Activated naive CD4-positive, alpha-beta T cell treated with anti-CD3 and anti-CD28 coated beads, Interleukin-2, amount 50 U/mL, for 24 hours (primary cell): ENCODE data around the gene LRP1.

Experiments used
- H3K27ac Mint-ChIP-seq: one replicate; pipeline ENCODE4 v1.8.0; 2021; ENCODE audit warnings: mild to moderate bottlenecking, mixed read lengths
- H3K27me3 Mint-ChIP-seq: one replicate; pipeline ENCODE4 v1.8.0; 2021; ENCODE audit warnings: mixed read lengths
- H3K36me3 Mint-ChIP-seq: one replicate; pipeline ENCODE4 v1.8.0; 2021; ENCODE audit warnings: mixed read lengths
- H3K4me1 Mint-ChIP-seq: one replicate; pipeline ENCODE4 v1.8.0; 2021; ENCODE audit warnings: mixed read lengths
- H3K4me3 Mint-ChIP-seq: one replicate; pipeline ENCODE4 v1.8.0; 2021; ENCODE audit warnings: mild to moderate bottlenecking, mixed read lengths
- H3K9me3 Mint-ChIP-seq: one replicate; pipeline ENCODE4 v1.8.0; 2021; ENCODE audit warnings: mixed read lengths

The LRP1 gene

DNA sequence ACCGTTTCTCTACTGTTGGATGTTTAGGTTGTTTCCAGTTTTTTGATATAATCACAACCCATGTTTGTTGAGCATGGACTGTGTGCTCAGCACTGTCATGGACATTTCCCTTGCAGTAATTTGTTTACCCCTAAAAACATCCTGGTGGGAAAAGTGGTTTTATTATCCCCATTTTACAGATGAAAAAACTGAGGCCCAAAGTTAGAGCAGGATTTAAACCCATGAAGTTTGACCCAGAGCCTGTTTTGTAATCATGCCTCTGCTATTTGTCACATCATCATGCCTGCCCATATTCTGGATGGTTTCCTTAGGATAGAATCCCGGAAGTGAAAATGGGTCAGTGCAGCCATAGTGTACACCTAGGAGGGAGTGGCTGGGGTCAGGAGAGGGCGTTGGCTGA lies 36.2 kb downstream of the LRP1 start:
- Mint-ChIP-seq H3K27me3 (no peaks in the 10 kb centered on the region), H3K4me1 (peaks cover 12% of the 10 kb centered on the region), H3K9me3 (no peaks in the 10 kb centered on the region), H3K36me3 (peaks cover 2% of the 10 kb centered on the region), H3K4me3 (no peak overlapping the region), H3K27ac (no peak overlapping the region)

- H3K36me3 Mint-ChIP-seq = peaks cover 2% of the 10 kb centered on the region
- H3K27ac Mint-ChIP-seq = no peak overlapping the region
These were observed 36.8 kb downstream of the LRP1 start for GRCh38 chr12:57164966-57165625.

GRCh38 chr12:57165741-57166140 lies 37.5 kb downstream of the LRP1 start:
- Mint-ChIP-seq H3K27ac (no peak overlapping the region), H3K9me3 (no peaks in the 10 kb centered on the region), H3K36me3 (peaks cover 2% of the 10 kb centered on the region), H3K4me3 (no peak overlapping the region), H3K27me3 (no peaks in the 10 kb centered on the region), H3K4me1 (peaks cover 12% of the 10 kb centered on the region)

More at GRCh38 chr12:57164966-57165625, 36.8 kb downstream of the LRP1 start:
- Mint-ChIP-seq H3K4me3 (no peak overlapping the region), H3K27me3 (no peaks in the 10 kb centered on the region), H3K4me1 (peaks cover 12% of the 10 kb centered on the region), H3K9me3 (no peaks in the 10 kb centered on the region)

DNA sequence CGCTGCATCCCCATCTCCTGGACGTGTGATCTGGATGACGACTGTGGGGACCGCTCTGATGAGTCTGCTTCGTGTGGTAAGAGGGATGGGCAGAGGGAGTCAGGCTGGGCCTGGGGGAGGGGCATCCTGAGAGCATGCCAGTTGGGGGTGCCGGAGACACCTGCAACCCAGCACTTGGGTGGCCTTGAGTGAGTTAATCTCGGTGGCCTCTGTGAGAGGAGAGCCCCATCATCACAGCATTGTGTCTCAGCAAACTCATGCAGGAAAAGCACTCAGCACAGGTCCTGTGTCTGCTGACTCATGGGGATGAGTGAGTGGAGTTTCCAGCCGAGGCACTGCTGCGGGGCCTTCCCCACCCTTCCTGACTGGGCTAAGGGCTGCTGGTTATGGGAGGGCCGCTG lies 38.7 kb downstream of the LRP1 start:
- no peak overlapping the region for H3K4me3 Mint-ChIP-seq
- no peaks in the 10 kb centered on the region for H3K27me3 Mint-ChIP-seq
- H3K4me1 Mint-ChIP-seq = peaks cover 12% of the 10 kb centered on the region
- peaks cover 2% of the 10 kb centered on the region for H3K36me3 Mint-ChIP-seq
- no peaks in the 10 kb centered on the region for H3K9me3 Mint-ChIP-seq
- peak overlapping the region; percentile 54 for H3K27ac Mint-ChIP-seq

GRCh38 chr12:57168058-57168457 lies 39.8 kb downstream of the LRP1 start:
- Mint-ChIP-seq H3K36me3 (peaks cover 2% of the 10 kb centered on the region), H3K27ac (peak overlapping the region; percentile 23), H3K9me3 (no peaks in the 10 kb centered on the region), H3K27me3 (no peaks in the 10 kb centered on the region), H3K4me1 (peaks cover 12% of the 10 kb centered on the region), H3K4me3 (no peak overlapping the region)

DNA sequence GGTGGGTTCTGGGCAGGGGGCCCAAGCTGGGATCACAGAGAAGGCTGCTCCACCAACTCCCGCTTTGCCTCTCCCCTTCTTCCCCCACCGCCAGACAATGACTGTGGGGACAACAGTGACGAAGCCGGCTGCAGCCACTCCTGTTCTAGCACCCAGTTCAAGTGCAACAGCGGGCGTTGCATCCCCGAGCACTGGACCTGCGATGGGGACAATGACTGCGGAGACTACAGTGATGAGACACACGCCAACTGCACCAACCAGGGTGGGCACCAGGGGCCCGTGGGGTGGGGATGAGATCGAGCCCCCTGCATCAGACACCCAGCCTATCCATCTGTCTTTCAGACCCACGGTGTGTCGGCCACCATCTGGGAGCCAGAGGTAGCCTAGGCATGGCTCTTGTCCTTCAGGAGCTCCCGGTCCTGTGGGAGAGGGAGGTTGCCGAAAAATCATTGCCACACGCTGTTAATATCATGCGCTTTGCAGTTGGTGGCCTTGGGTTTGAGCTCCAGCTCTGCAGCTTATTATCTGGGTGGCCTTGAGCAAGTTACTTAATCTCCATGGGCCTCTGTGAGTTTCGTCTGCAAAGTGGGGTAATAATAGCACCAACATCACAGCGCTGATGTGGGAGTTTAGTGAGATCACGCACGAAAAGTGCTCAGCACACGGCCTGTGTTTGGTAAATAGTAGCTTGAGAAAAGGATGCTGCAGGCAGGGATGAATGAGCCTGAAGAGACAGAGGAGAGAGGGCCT lies 40.9 kb downstream of the LRP1 start:
- no peaks in the 10 kb centered on the region for H3K27me3 Mint-ChIP-seq
- H3K4me3 Mint-ChIP-seq = no peak overlapping the region
- H3K36me3 Mint-ChIP-seq = peaks cover 2% of the 10 kb centered on the region
- H3K27ac Mint-ChIP-seq = no peak overlapping the region
- H3K4me1 Mint-ChIP-seq = peaks cover 12% of the 10 kb centered on the region
- no peaks in the 10 kb centered on the region for H3K9me3 Mint-ChIP-seq

GRCh38 chr12:57169969-57170368 lies 41.7 kb downstream of the LRP1 start:
- Mint-ChIP-seq H3K9me3 (no peaks in the 10 kb centered on the region), H3K27ac (no peak overlapping the region), H3K4me1 (peaks cover 12% of the 10 kb centered on the region), H3K4me3 (no peak overlapping the region), H3K36me3 (peaks cover 2% of the 10 kb centered on the region), H3K27me3 (no peaks in the 10 kb centered on the region)

DNA sequence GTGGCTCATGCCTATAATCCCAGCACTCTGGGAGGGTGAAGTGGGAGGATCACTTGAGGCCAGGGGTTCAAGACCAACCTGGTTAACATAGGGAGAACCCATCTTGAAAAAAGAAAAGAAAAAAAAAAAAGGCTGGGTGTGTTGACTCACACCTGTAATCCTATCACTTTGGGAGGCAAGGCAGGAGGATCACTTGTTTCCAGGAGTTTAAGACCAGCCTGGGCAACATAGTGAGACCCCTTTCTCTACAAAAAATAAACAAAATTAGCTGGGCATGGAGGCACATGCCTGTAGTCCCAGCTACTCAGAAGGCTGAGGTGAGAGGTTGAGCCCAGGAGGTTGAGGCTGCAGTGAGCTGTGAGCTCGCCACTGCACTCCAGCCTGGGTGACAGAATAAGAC lies 42.1 kb downstream of the LRP1 start:
- H3K9me3 Mint-ChIP-seq = no peaks in the 10 kb centered on the region
- H3K4me1 Mint-ChIP-seq = peaks cover 12% of the 10 kb centered on the region
- H3K4me3 Mint-ChIP-seq = no peak overlapping the region
- H3K27ac Mint-ChIP-seq = no peak overlapping the region
- peaks cover 2% of the 10 kb centered on the region for H3K36me3 Mint-ChIP-seq
- H3K27me3 Mint-ChIP-seq = no peaks in the 10 kb centered on the region

DNA sequence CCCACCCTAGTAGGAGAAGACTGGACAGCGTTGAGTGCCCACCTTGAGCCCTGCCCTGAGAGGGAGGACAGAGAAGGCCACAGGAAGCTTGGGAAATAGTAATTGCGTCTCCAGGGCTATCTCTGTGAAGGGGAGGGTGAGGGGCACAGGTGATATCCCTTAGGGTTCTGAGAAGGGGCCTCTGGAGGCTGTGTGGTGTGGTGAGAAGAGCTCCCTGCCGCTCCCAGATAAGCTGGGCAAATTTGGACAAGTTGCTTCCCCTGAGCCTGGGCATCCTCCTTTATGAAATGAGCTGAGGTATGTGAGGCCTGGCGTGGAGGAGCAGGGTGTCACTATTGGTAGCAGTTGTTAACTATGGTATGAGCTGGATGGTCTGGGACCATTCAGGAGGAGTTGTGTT lies 42.6 kb downstream of the LRP1 start:
- no peaks in the 10 kb centered on the region for H3K9me3 Mint-ChIP-seq
- no peaks in the 10 kb centered on the region for H3K27me3 Mint-ChIP-seq
- H3K36me3 Mint-ChIP-seq = peaks cover 2% of the 10 kb centered on the region
- H3K4me1 Mint-ChIP-seq = peaks cover 12% of the 10 kb centered on the region
- H3K4me3 Mint-ChIP-seq = no peak overlapping the region
- H3K27ac Mint-ChIP-seq = no peak overlapping the region

- Mint-ChIP-seq H3K9me3 (no peaks in the 10 kb centered on the region), H3K4me3 (no peak overlapping the region), H3K27me3 (no peaks in the 10 kb centered on the region), H3K36me3 (peaks cover 2% of the 10 kb centered on the region), H3K4me1 (peaks cover 8% of the 10 kb centered on the region), H3K27ac (no peak overlapping the region)
These were observed 43.4 kb downstream of the LRP1 start for GRCh38 chr12:57171668-57172067.

DNA sequence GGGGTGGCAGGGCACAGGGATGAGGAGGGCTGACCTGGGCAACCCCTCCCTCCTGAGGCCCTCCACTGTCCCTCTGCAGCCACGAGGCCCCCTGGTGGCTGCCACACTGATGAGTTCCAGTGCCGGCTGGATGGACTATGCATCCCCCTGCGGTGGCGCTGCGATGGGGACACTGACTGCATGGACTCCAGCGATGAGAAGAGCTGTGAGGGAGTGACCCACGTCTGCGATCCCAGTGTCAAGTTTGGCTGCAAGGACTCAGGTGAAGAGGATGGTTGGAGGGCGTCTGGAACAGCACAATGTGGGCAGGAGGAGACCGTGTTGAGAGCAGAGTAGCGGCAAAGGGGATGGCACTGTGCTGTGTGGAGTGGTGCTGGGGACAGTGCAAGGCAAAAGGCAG lies 44.8 kb downstream of the LRP1 start:
- no peaks in the 10 kb centered on the region for H3K27me3 Mint-ChIP-seq
- no peaks in the 10 kb centered on the region for H3K9me3 Mint-ChIP-seq
- no peak overlapping the region for H3K27ac Mint-ChIP-seq
- no peak overlapping the region for H3K4me3 Mint-ChIP-seq
- no peaks in the 10 kb centered on the region for H3K36me3 Mint-ChIP-seq
- H3K4me1 Mint-ChIP-seq = no peaks in the 10 kb centered on the region

- Mint-ChIP-seq H3K27me3 (no peaks in the 10 kb centered on the region), H3K4me3 (no peak overlapping the region), H3K27ac (no peak overlapping the region), H3K9me3 (no peaks in the 10 kb centered on the region), H3K36me3 (no peaks in the 10 kb centered on the region), H3K4me1 (no peaks in the 10 kb centered on the region)
These were observed 45.4 kb downstream of the LRP1 start for GRCh38 chr12:57173683-57174082.

- no peaks in the 10 kb centered on the region for H3K4me1 Mint-ChIP-seq
- H3K36me3 Mint-ChIP-seq = no peaks in the 10 kb centered on the region
- H3K27me3 Mint-ChIP-seq = no peaks in the 10 kb centered on the region
- H3K27ac Mint-ChIP-seq = no peak overlapping the region
- H3K9me3 Mint-ChIP-seq = no peaks in the 10 kb centered on the region
- no peak overlapping the region for H3K4me3 Mint-ChIP-seq
These were observed 47.3 kb downstream of the LRP1 start for GRCh38 chr12:57175428-57176138.

DNA sequence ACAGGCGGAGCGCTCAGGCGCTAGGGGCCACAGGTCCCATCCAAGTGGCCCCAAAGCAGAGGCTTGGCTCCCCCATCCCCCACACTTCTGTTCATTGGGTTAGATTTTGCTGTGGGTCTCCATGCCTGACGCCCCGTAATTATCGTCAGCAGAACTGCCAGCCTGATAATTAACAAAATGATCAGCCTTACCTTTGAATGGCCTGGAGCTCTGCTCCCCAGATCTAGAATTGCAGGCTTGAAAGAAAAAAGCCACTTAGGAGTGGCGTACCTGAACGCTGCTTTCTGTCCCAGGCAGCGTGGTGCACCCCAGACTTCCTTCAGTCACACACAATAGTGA lies 47.8 kb downstream of the LRP1 start:
- Mint-ChIP-seq H3K27ac (no peak overlapping the region), H3K9me3 (no peaks in the 10 kb centered on the region), H3K4me3 (no peak overlapping the region), H3K27me3 (no peaks in the 10 kb centered on the region), H3K36me3 (no peaks in the 10 kb centered on the region), H3K4me1 (no peaks in the 10 kb centered on the region)

DNA sequence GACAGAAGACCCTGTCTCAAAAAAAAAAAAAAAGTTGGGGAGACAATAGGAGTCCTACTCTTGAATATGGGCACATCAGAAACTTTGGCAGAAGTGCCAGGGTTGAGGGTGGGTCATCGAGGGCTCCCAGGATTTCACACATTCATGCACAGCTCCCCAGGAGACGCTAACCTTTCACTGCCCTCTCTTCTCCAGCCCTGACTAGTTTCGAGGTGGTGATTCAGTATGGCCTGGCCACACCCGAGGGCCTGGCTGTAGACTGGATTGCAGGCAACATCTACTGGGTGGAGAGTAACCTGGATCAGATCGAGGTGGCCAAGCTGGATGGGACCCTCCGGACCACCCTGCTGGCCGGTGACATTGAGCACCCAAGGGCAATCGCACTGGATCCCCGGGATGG lies 48.6 kb downstream of the LRP1 start:
- H3K36me3 Mint-ChIP-seq = no peaks in the 10 kb centered on the region
- no peak overlapping the region for H3K27ac Mint-ChIP-seq
- H3K4me3 Mint-ChIP-seq = no peak overlapping the region
- H3K27me3 Mint-ChIP-seq = no peaks in the 10 kb centered on the region
- no peaks in the 10 kb centered on the region for H3K4me1 Mint-ChIP-seq
- no peaks in the 10 kb centered on the region for H3K9me3 Mint-ChIP-seq

GRCh38 chr12:57177354-57177753 lies 49.1 kb downstream of the LRP1 start:
- Mint-ChIP-seq H3K9me3 (no peaks in the 10 kb centered on the region), H3K4me3 (no peak overlapping the region), H3K27me3 (no peaks in the 10 kb centered on the region), H3K27ac (no peak overlapping the region), H3K4me1 (no peaks in the 10 kb centered on the region), H3K36me3 (no peaks in the 10 kb centered on the region)
